Measurements from ENCODE around the gene JARID2.
"Not testable (repeated sequence)": the region's sequence is repeated elsewhere in the genome, so short reads cannot be mapped to it uniquely, and the experiment has no call there.

The JARID2 gene

GRCh38 chr6:15398633-15399275 is 152.9 kb downstream of the JARID2 start:
- no peak for DNase-seq (ENCODE audit: low read depth in 2 of 2)

- no peak for DNase-seq (ENCODE audit: low read depth in 2 of 2)
Observed at GRCh38 chr6:15399641-15400470, 154.0 kb downstream of the JARID2 start.

DNA sequence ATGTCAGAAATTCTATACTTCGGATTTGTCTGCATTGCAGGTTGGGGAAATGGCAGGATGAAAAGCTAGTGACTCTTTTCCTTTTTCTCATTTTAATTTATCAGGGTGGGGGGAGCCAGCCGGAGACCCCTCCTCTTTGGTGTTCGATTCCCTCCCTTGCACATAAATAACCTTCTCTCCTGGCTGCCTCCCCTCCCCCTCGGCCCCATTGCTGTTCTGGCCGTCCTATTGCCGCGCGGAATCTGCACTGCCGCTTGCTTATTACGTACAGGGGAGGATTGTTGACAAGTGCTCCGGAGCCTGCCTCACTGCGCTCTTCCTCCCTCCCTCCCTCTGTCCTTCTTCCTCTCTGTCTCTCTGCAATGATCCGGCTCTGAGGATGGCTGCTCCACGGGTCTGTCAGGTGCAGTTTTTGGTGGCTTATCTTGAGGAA is 154.7 kb downstream of the JARID2 start:
- DNase-seq (ENCODE audit: low read depth in 2 of 2): no peak

DNA sequence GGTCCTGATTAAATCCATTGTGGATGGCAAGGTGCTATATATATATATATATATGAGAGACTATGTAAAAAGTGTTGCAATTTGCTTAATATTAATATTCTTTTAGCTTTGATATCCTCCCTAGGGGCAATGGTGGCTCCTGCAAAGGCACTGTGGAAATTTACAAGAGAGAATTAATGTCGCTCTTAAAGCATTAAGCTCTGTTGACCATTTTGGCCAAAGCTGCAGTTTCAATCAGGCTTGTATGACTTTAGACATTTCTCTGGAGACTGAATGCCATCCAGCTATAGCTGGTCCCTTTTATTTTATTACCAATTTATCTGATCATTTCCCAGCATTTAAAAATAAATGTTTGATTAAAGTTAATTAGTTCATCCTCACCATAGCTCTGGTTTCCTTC is 155.3 kb downstream of the JARID2 start:
- DNase-seq (ENCODE audit: low read depth in 2 of 2): no peak

DNA sequence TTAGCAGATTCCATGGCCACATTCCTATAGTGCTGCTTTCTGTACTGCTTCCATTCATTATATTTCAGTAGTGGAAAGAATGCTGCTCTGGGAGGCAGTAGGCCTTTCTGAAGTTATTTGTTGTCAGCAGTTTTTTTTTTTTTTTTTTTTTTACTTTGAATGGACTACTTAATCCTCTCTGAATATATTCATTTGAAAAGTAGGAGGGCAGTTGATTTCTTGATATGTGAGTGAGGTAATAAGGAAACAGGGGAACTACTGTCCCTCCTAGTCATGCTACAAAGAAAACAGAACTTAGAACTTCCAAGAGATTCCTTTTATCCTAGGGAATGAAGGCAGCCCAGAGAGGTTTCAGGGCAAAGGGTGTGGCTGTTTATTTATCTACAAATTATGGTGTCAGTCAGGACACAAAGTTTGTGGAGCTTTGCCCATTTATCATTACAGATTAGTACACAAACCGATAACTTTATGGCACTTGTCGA is 155.9 kb downstream of the JARID2 start:
- no peak for DNase-seq (ENCODE audit: low read depth in 2 of 2)

- DNase-seq (ENCODE audit: low read depth in 2 of 2): no peak
Observed at GRCh38 chr6:15402406-15403045, 156.7 kb downstream of the JARID2 start.

- no peak for DNase-seq (ENCODE audit: low read depth in 2 of 2)
Observed at GRCh38 chr6:15403094-15403755, 157.4 kb downstream of the JARID2 start.

GRCh38 chr6:15404685-15404980 is 158.8 kb downstream of the JARID2 start:
- no peak for DNase-seq (ENCODE audit: low read depth in 2 of 2)

- no peak for DNase-seq (ENCODE audit: low read depth in 2 of 2)
Observed at GRCh38 chr6:15405129-15406068, 159.5 kb downstream of the JARID2 start.

DNA sequence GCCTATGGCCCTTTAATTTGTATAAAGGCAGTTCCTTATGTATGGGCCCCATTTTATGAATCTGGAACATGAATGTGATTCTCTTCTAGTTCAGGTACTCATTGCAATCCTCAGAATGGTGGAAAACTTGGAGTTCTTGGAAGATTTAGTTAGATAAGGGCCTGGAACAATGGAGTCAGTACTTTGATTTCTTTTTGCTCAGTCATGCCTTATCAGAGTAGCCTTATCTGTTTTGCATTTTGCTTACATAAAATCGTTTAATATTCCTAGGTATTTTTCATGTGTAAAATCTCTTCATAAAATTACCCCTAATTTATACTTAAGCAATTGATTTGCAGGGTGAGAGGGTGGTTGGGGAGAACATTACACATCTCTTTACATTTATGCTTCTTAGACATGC is 160.6 kb downstream of the JARID2 start:
- no peak for DNase-seq (ENCODE audit: low read depth in 2 of 2)

GRCh38 chr6:15408008-15408407 is 162.1 kb downstream of the JARID2 start:
- no peak for DNase-seq (ENCODE audit: low read depth in 2 of 2)

GRCh38 chr6:15408758-15409157 is 162.9 kb downstream of the JARID2 start:
- no peak for DNase-seq (ENCODE audit: low read depth in 2 of 2)

DNA sequence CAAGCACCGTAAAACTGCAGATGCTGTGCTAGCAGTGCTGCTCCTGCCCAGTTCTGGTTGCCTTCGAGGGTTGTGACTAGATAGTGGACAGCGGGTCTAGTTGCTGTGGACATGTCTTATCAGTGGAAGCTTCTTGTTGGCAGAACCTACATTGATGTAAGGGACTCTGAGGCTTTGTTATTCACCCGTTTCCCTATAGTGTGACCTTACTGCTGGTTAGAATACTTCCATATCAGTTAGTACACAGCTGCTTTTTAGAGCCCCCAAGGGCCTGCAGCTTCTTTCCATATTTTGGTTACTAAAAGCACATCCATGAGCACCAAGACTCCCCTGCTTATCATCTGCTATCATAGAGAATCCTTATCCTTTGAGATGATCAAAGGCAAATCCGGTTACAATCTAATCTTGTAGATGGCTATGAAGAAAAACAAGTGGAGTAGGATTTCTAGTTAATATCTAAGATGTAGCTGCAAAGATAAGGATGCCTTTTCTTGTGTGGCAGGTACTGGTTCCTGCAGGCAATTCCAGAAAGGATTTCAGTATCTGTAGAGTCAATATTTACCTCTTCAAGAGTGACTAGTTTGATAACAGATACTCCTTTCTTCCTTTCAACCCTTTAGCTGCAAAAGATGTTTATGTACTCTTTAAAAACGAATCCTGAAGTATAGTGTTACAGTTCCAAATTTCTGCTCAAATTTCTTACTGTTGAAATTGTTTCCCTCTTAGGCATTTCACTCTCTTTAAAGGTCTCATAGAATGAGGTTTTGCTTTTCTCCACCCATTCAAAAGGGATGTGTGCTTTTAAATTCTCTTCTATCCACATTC is 163.6 kb downstream of the JARID2 start:
- DNase-seq (ENCODE audit: low read depth in 2 of 2): no peak

- DNase-seq (ENCODE audit: low read depth in 2 of 2): no peak
Observed at GRCh38 chr6:15410126-15410391, 164.2 kb downstream of the JARID2 start.

- DNase-seq (ENCODE audit: low read depth in 2 of 2): no peak
Observed at GRCh38 chr6:15410752-15411151, 164.9 kb downstream of the JARID2 start.

DNA sequence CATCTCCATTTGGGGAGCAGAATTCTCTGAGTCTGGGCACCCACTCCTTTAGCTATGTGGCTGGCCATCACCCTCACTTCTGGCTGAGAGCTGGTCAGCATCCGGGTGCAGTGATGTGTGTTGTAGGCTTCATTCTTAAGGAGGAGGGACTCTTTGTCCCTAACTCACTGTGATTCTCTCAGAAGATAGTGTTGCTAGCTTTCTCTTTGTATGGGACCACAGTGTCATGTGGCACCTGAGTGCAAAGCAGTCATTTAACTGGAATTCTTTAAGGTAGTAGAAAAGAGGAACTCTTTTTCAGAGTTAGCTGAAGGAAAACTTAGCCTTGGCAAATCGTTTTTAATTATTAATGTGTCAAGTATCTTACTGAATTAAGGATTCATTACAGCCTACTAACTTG is 165.9 kb downstream of the JARID2 start:
- DNase-seq (ENCODE audit: low read depth in 2 of 2): no peak

DNA sequence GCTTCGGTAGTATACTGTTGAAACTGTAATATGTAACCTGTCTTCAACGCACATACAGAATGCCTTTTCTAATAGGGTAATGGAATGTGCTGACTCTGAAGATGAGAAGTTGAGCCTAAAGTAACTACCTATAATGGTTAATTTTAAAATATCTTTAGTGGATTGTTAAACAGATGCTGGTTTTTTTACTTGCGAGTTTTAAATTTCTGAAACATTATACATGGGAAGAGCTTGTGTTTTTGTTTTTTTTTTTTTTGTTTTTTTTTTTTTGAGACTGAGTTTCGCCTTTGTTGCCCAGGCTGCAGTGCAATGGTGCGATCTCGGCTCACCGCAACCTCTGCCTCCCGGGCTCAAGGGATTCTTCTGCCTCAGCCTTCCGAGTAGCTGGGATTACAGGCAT is 166.9 kb downstream of the JARID2 start:
- DNase-seq (ENCODE audit: low read depth in 2 of 2): no peak

- no peak for DNase-seq (ENCODE audit: low read depth in 2 of 2)
Observed at GRCh38 chr6:15413466-15414234, 167.8 kb downstream of the JARID2 start.

- DNase-seq (ENCODE audit: low read depth in 2 of 2): no peak
Observed at GRCh38 chr6:15414235-15414612, 168.4 kb downstream of the JARID2 start.

- not testable (repeated sequence) for DNase-seq (ENCODE audit: low read depth in 2 of 2)
Observed at GRCh38 chr6:15415622-15416021, 169.8 kb downstream of the JARID2 start.
